Brain microvascular endothelial cell (primary cell): ENCODE data around the gene CD14.

Source experiments
- DNase-seq: peaks from one replicate; pipeline ENCODE4 v3.0.0-alpha.2; 2020
- H3K27ac ChIP-seq: fragments of 250-450 bp; sonication (Bioruptor Pico); 2 replicates; pipeline ENCODE4 v1.5.1; 2020; ENCODE audit warnings: mild to moderate bottlenecking, moderate library complexity
- H3K27me3 ChIP-seq: fragments of 250-450 bp; sonication (Bioruptor Pico); replicated peaks from 2 replicates; pipeline ENCODE4 v1.5.1; 2020; ENCODE audit warnings: mild to moderate bottlenecking
- H3K36me3 ChIP-seq: fragments of 250-450 bp; sonication (Bioruptor Pico); replicated peaks from 2 replicates; pipeline ENCODE4 v1.5.1; 2020; ENCODE audit warnings: mild to moderate bottlenecking
- H3K4me3 ChIP-seq: 2 replicates; pipeline ENCODE4 v1.5.1; 2011; ENCODE audit warnings: low read depth, mild to moderate bottlenecking, control low read depth, low read length, moderate library complexity
- in situ Hi-C: cut with HindIII; loops from 2 replicates; pipeline ENCODE4 v1.10.0; 2017; ENCODE audit warnings: low sequenced_read_pairs, low pct_ligation_motif_present
- TF ChIP-seq, protein P1 (sequence below): IDR thresholded peaks from 2 replicates; pipeline ENCODE4 v1.5.1; 2011; ENCODE audit warnings: low read depth, mild to moderate bottlenecking, moderate library complexity, low read length, control low read depth, inconsistent platforms; ENCODE audit errors: missing control alignments

Gene CD14

GRCh38 chr5:140590861-140591260, 42.1 kb downstream of the CD14 start:
- TF ChIP-seq, protein P1, sequence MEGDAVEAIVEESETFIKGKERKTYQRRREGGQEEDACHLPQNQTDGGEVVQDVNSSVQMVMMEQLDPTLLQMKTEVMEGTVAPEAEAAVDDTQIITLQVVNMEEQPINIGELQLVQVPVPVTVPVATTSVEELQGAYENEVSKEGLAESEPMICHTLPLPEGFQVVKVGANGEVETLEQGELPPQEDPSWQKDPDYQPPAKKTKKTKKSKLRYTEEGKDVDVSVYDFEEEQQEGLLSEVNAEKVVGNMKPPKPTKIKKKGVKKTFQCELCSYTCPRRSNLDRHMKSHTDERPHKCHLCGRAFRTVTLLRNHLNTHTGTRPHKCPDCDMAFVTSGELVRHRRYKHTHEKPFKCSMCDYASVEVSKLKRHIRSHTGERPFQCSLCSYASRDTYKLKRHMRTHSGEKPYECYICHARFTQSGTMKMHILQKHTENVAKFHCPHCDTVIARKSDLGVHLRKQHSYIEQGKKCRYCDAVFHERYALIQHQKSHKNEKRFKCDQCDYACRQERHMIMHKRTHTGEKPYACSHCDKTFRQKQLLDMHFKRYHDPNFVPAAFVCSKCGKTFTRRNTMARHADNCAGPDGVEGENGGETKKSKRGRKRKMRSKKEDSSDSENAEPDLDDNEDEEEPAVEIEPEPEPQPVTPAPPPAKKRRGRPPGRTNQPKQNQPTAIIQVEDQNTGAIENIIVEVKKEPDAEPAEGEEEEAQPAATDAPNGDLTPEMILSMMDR: no peak
- no peaks in the 10 kb centered on the region for H3K36me3 ChIP-seq
- DNase-seq: no peak
- no peak overlapping the region for H3K27ac ChIP-seq
- no peak overlapping the region for H3K4me3 ChIP-seq
- in situ Hi-C loops: no loop called here
- no peaks in the 10 kb centered on the region for H3K27me3 ChIP-seq

DNA sequence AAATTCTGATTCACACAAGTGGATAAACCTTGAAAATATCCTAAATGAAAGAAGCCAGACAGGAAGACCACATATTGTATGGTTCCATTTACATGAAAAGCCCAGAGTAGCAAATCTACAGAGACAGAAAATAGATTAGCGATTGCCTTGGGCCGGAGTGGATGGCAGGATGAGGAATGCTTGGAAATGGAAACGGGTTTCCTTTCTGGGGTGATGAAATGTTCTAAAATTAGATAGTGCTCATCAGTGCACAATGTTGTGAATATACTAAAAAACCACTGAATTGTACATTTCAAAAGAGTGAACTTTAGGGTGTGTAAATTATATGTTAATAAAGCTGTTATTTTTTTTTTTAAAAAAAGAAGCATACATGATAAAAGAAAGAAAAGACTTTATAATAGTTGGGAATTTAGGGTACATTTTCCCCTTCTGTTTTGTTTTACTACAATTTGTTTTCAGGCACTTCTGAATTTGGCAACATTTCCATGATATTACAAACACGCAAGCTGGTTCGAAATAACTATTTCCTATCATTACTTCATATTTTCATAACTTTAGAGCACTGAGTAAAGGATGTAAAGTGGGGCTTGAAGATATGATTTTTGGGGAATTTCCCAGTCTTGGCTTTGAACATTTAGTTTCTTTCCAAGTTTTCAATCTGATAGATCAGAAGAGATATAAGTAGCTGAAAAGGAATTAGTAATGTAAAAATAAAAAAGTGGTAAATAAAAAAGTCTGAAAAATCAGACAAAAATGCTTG, 44.5 kb downstream of the CD14 start:
- no peak overlapping the region for H3K27ac ChIP-seq
- in situ Hi-C loops: no loop called here
- no peak for DNase-seq

DNA sequence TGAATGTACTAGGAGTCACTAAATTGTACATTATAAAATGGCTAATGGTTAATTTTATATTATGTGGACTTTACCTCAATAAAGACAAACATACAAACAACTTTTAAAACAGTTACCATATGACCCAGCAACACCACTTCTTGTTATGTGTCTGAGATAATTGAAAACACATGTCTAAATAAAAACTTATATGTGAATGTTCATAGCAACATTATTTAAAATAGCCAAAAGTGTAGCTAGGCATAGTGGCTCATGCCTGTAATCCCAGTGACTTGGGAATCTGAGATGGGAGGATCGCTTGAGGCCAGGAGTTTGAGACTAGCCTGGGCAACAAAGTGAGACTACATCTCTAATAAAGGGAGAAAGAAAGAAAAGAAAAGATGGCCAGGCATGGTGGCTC, 45.5 kb downstream of the CD14 start:
- no peak overlapping the region for H3K27ac ChIP-seq
- no peaks in the 10 kb centered on the region for H3K27me3 ChIP-seq
- no peak for DNase-seq
- in situ Hi-C loops: no loop called here
- TF ChIP-seq, protein P1: no peak
- H3K4me3 ChIP-seq: no peak overlapping the region
- no peaks in the 10 kb centered on the region for H3K36me3 ChIP-seq

More for the DNA sequence above, 44.5 kb downstream of the CD14 start:
- TF ChIP-seq, protein P1: no peak
- Histone ChIP-seq H3K27me3 (no peaks in the 10 kb centered on the region), H3K4me3 (no peak overlapping the region), H3K36me3 (no peaks in the 10 kb centered on the region)
